ENCODE data around the gene RHBDF1. TPM values are rescaled to one million over a fixed set of nuclear protein-coding genes. Genes with fewer than 3 reads are reported as not detected.

The RHBDF1 gene
- 10 to 100 TPM; 39.5 to 39.7 TPM for total RNA-seq
- long read RNA-seq, donor 1, transcript RHBDF1-201 (18 exons, 2,992 nt), result major isoform, 5 of 27 reads
- long read RNA-seq, donor 1, partial matches to known transcripts, result 6 of 27 reads
- long read RNA-seq, donor 1, other reads (novel, unspliced or antisense), result 16 of 27 reads
- long read RNA-seq, donor 2, transcript RHBDF1-201 (18 exons, 2,992 nt), result major isoform, 7 of 72 reads
- long read RNA-seq, donor 2, partial matches to known transcripts, result 42 of 72 reads
- long read RNA-seq, donor 2, other reads (novel, unspliced or antisense), result 23 of 72 reads

- intact Hi-C loops (cut with DNase I), result no loop called here
- DNase-seq (ENCODE audit: low spot score), result no peak
These were observed at the start of gene RHBDF1 for GRCh38 chr16:72561-73548. RHBDF1 (minus strand) TSS chr16:72631; CDS start chr16:65015, 7,616 bp downstream.

GRCh38 chr16:120756-121155 lies 48.3 kb upstream of the RHBDF1 start:
- DNase-seq (ENCODE audit: low spot score), result no peak
- intact Hi-C loops (cut with DNase I), result no loop called here

- DNase-seq (ENCODE audit: low spot score), result no peak
These were observed 47.5 kb upstream of the RHBDF1 start for GRCh38 chr16:119835-120491.

GRCh38 chr16:119295-119694 lies 46.9 kb upstream of the RHBDF1 start:
- intact Hi-C loops (cut with DNase I), result no loop called here
- no peak for DNase-seq (ENCODE audit: low spot score)

More at GRCh38 chr16:119835-120491, 47.5 kb upstream of the RHBDF1 start:
- intact Hi-C loops (cut with DNase I), result no loop called here

GRCh38 chr16:118857-119256 lies 46.4 kb upstream of the RHBDF1 start:
- intact Hi-C loops (cut with DNase I), result no loop called here

GRCh38 chr16:117379-118365 lies 45.2 kb upstream of the RHBDF1 start:
- DNase-seq (ENCODE audit: low spot score), result no peak
- intact Hi-C loops (cut with DNase I), result no loop called here

More at GRCh38 chr16:118857-119256, 46.4 kb upstream of the RHBDF1 start:
- no peak for DNase-seq (ENCODE audit: low spot score)

- peak; percentile 70 for DNase-seq (ENCODE audit: low spot score)
- intact Hi-C loops (cut with DNase I), result no loop called here
These were observed 43.6 kb upstream of the RHBDF1 start for GRCh38 chr16:116015-116414.

GRCh38 chr16:114327-114726 lies 41.9 kb upstream of the RHBDF1 start:
- DNase-seq (ENCODE audit: low spot score), result peak; percentile 0
- intact Hi-C loops (cut with DNase I), result no loop called here

GRCh38 chr16:112153-112840 lies 39.9 kb upstream of the RHBDF1 start:
- intact Hi-C loops (cut with DNase I), result no loop called here
- peak; percentile 55 for DNase-seq (ENCODE audit: low spot score)

- DNase-seq (ENCODE audit: low spot score), result no peak
- intact Hi-C loops (cut with DNase I), result loop anchor here in 1 of 2 donors (5.0 kb wide), 1 partner anchor 76 kb away; the partner anchor contains the start of gene HBQ1
These were observed 34.3 kb upstream of the RHBDF1 start for GRCh38 chr16:106623-107324.

GRCh38 chr16:105521-105920 lies 33.1 kb upstream of the RHBDF1 start:
- intact Hi-C loops (cut with DNase I), result loop anchor here in 1 of 2 donors (5.0 kb wide), 1 partner anchor 77 kb away; the partner anchor contains the start of gene HBQ1
- DNase-seq (ENCODE audit: low spot score), result no peak

GRCh38 chr16:104928-105327 lies 32.5 kb upstream of the RHBDF1 start:
- intact Hi-C loops (cut with DNase I), result loop anchor here in 1 of 2 donors (5.0 kb wide), 1 partner anchor 77 kb away; the partner anchor contains the start of gene HBQ1
- DNase-seq (ENCODE audit: low spot score), result no peak

GRCh38 chr16:104355-104754 lies 31.9 kb upstream of the RHBDF1 start:
- DNase-seq (ENCODE audit: low spot score), result no peak
- intact Hi-C loops (cut with DNase I), result no loop called here

GRCh38 chr16:102060-102855 lies 29.8 kb upstream of the RHBDF1 start:
- intact Hi-C loops (cut with DNase I), result no loop called here
- DNase-seq (ENCODE audit: low spot score), result no peak

- intact Hi-C loops (cut with DNase I), result no loop called here
- no peak for DNase-seq (ENCODE audit: low spot score)
These were observed 29.2 kb upstream of the RHBDF1 start for GRCh38 chr16:101586-101985.

- no peak for DNase-seq (ENCODE audit: low spot score)
- intact Hi-C loops (cut with DNase I), result no loop called here
These were observed 28.6 kb upstream of the RHBDF1 start for GRCh38 chr16:100989-101388.
